Natural killer cell (primary cell): ENCODE data around the gene FKBP6. TPM values are rescaled to one million over a fixed set of nuclear protein-coding genes. Genes with fewer than 3 reads are reported as not detected.

Experiments
- ATAC-seq, 3 donors: fragments of 150-1000 bp in 2 of 3; fragments of 200-7000 bp in 1 of 3; cut with Tn5 transposase; 1 replicate in 1 of 3; 2 replicates in 2 of 3; pipeline ENCODE4 v1.10.0; 2021; ENCODE audit warnings: mild to moderate bottlenecking in 2 of 3, moderate library complexity in 2 of 3
- DNase-seq, 2 donors: peaks; one replicate each; pipeline versions ENCODE4 v3.0.0 to v3.0.0-alpha.2; 2013 to 2021; ENCODE audit warnings: mixed read lengths in 1 of 2
- H3K27ac ChIP-seq: one replicate; pipeline ENCODE4 v1.5.1; 2013; ENCODE audit warnings: mild to moderate bottlenecking, low read length
- H3K27me3 ChIP-seq: one replicate; pipeline ENCODE4 v1.6.1; 2013; ENCODE audit warnings: low read length; ENCODE audit not compliant: control insufficient read depth, insufficient read depth
- H3K36me3 ChIP-seq: one replicate; pipeline ENCODE4 v1.6.1; 2013; ENCODE audit warnings: low read length; ENCODE audit not compliant: control insufficient read depth, insufficient read depth
- H3K4me1 ChIP-seq: one replicate; pipeline ENCODE4 v1.6.1; 2013; ENCODE audit warnings: low read length; ENCODE audit not compliant: control insufficient read depth, insufficient read depth
- H3K4me3 ChIP-seq: one replicate; pipeline ENCODE4 v1.5.1; 2013; ENCODE audit warnings: low read length
- H3K9me3 ChIP-seq: one replicate; pipeline ENCODE4 v1.6.1; 2013; ENCODE audit warnings: low read length; ENCODE audit not compliant: control insufficient read depth, insufficient read depth
- H3K27ac Mint-ChIP-seq, 2 donors: one replicate each; pipeline ENCODE4 v1.8.0; 2022; ENCODE audit warnings: mild to moderate bottlenecking in 2 of 2, mixed read lengths in 2 of 2, moderate library complexity in 1 of 2
- H3K27me3 Mint-ChIP-seq, 2 donors: one replicate each; pipeline ENCODE4 v1.8.0; 2022; ENCODE audit warnings: low read depth in 2 of 2, mixed read lengths in 2 of 2
- H3K36me3 Mint-ChIP-seq: one replicate; pipeline ENCODE4 v1.8.0; 2022; ENCODE audit warnings: mixed read lengths
- H3K4me1 Mint-ChIP-seq, 2 donors: one replicate each; pipeline ENCODE4 v1.8.0; 2022; ENCODE audit warnings: mixed read lengths in 2 of 2
- H3K4me3 Mint-ChIP-seq: one replicate; pipeline ENCODE4 v1.8.0; 2022; ENCODE audit warnings: mild to moderate bottlenecking, moderate library complexity, mixed read lengths
- H3K9me3 Mint-ChIP-seq, 2 donors: one replicate each; pipeline ENCODE4 v1.8.0; 2022; ENCODE audit warnings: mixed read lengths in 2 of 2
- CTCF ChIP-seq: fragments of 200-600 bp; IDR thresholded peaks from one replicate; pipeline ENCODE4 v1.8.0; 2022; ENCODE audit warnings: antibody characterized with exemption
- WGBS: methylation state at CpG from one replicate; pipeline ENCODE4 v1.1.7; 2013; ENCODE audit warnings: missing lambda C conversion rate; ENCODE audit not compliant: insufficient coverage; 5-methylcytosine and 5-hydroxymethylcytosine counted together
- intact Hi-C: fragments of 100-400 bp; cut with micrococcal nuclease; formaldehyde crosslinking; loops from one replicate; pipeline ENCODE4 v1.14.2; 2022
- total RNA-seq, 4 donors: library from RNA; stranded (reverse); fragments of 120-200 nt in 1 of 4; gene quantifications; one replicate each; pipeline versions ENCODE4 v1.2.3 to v1.2.4, GENCODE V29; 2013 to 2022

FKBP6 gene
- total RNA-seq, 3 donors from 2014 or later (not counting 1 experiment from before 2014, with no cell fraction given): not detected

GRCh38 chr7:73387908-73388414 is 60.0 kb downstream of the FKBP6 start:
- peaks cover 24% of the 10 kb centered on the region for H3K36me3 Mint-ChIP-seq
- peaks cover 9 to 16% of the 10 kb centered on the region in 2 donors for H3K9me3 Mint-ChIP-seq
- peaks cover 5 to 6% of the 10 kb centered on the region in 2 donors for H3K27me3 Mint-ChIP-seq
- Histone ChIP-seq H3K27me3 (no peaks in the 10 kb centered on the region), H3K36me3 (no peaks in the 10 kb centered on the region), H3K27ac (no peak overlapping the region), H3K9me3 (peaks cover 12% of the 10 kb centered on the region), H3K4me3 (no peak overlapping the region), H3K4me1 (no peaks in the 10 kb centered on the region)
- intact Hi-C loops: no loop called here
- WGBS: 75% methylated on average over 1 of the region's 4 CpGs
- no peak overlapping the region for H3K4me3 Mint-ChIP-seq
- DNase-seq (no peak), ATAC-seq (no peak)
- no peak for TF ChIP-seq CTCF
- no peak overlapping the region for H3K27ac Mint-ChIP-seq
- no peaks in the 10 kb centered on the region for H3K4me1 Mint-ChIP-seq

- no peak overlapping the region for H3K27ac ChIP-seq
- no peak overlapping the region for H3K4me3 Mint-ChIP-seq
- WGBS: 68% methylated on average over 2 of the region's 2 CpGs
- no peak overlapping the region for H3K4me3 ChIP-seq
- TF ChIP-seq CTCF: no peak
- intact Hi-C loops: no loop called here
- H3K4me1 ChIP-seq: no peaks in the 10 kb centered on the region
- H3K36me3 Mint-ChIP-seq: peaks cover 18% of the 10 kb centered on the region
- DNase-seq (no peak), ATAC-seq (no peak)
- H3K9me3 Mint-ChIP-seq: peaks cover 8 to 16% of the 10 kb centered on the region in 2 donors
- H3K9me3 ChIP-seq: peaks cover 9% of the 10 kb centered on the region
- no peak overlapping the region for H3K27ac Mint-ChIP-seq
- no peaks in the 10 kb centered on the region for H3K36me3 ChIP-seq
- H3K27me3 ChIP-seq: no peaks in the 10 kb centered on the region
- H3K4me1 Mint-ChIP-seq: no peaks in the 10 kb centered on the region
- peaks cover 5 to 8% of the 10 kb centered on the region in 2 donors for H3K27me3 Mint-ChIP-seq
Measured at GRCh38 chr7:73391396-73391795, 63.4 kb downstream of the FKBP6 start.

GRCh38 chr7:73394422-73394821 is 66.5 kb downstream of the FKBP6 start:
- Histone ChIP-seq H3K4me3 (no peak overlapping the region), H3K36me3 (no peaks in the 10 kb centered on the region), H3K9me3 (no peaks in the 10 kb centered on the region), H3K4me1 (no peaks in the 10 kb centered on the region), H3K27ac (no peak overlapping the region), H3K27me3 (no peaks in the 10 kb centered on the region)
- Mint-ChIP-seq H3K9me3 (peaks cover 0 to 7% of the 10 kb centered on the region in 2 donors), H3K4me3 (no peak overlapping the region), H3K27me3 (peaks cover 0 to 10% of the 10 kb centered on the region in 2 donors), H3K4me1 (no peaks in the 10 kb centered on the region), H3K27ac (no peak overlapping the region), H3K36me3 (no peaks in the 10 kb centered on the region)
- DNase-seq: no peak
- no peak for ATAC-seq
- WGBS: 71% methylated on average over 1 of the region's 3 CpGs
- intact Hi-C loops: no loop called here
- no peak for TF ChIP-seq CTCF
